A549 (cell line): ENCODE data around the gene TMOD1. TPM values are rescaled to one million over a fixed set of nuclear protein-coding genes. Genes with fewer than 3 reads are reported as not detected.

ENCODE experiments used
- ATAC-seq, 2 experiments: fragments of 200-7000 bp in 1 of 2; fragments of >200 bp in 1 of 2; cut with Nextera tagmentation in 1 of 2; cut with Tn5 transposase in 1 of 2; 3 replicates each; pipeline versions ENCODE4 v1.8.0 to v1.9.1; 2018 to 2020; ENCODE audit warnings: mild to moderate bottlenecking in 1 of 2, moderate library complexity in 1 of 2
- CTCF ChIA-PET: fragments of 300-600 bp; sonication (Branson Sonifier 250); formaldehyde crosslinking; extraction: SDS; loops from one replicate; lab custom pipeline; 2021; ENCODE audit warnings: antibody characterized with exemption, inconsistent platforms; lab: Yijun Ruan, JAX
- POLR2A ChIA-PET: fragments of 350-600 bp; formaldehyde crosslinking; extraction: SDS; loops from one replicate; lab custom pipeline; 2021; ENCODE audit warnings: antibody characterized with exemption, inconsistent platforms; lab: Yijun Ruan, JAX
- DNase-seq, 2 experiments: peaks; one replicate each; pipeline versions ENCODE4 v3.0.0 to v3.0.0-alpha.2; 2011 to 2016; ENCODE audit warnings: low read depth in 1 of 2, low spot score in 1 of 2
- FAIRE-seq: peaks from 2 replicates; lab custom pipeline; 2011; peaks lifted over from hg19 to GRCh38; lab: Jason Lieb, UNC
- H3K27ac ChIP-seq, 2 experiments: fragments of >200 bp; sonication (Bioruptor Twin); formaldehyde crosslinking; 3 replicates each; pipeline ENCODE4 v1.5.1; 2016 to 2017
- H3K4me1 ChIP-seq: fragments of >200 bp; sonication (Bioruptor Twin); formaldehyde crosslinking; 3 replicates; pipeline ENCODE4 v1.6.1; 2016
- H3K4me2 ChIP-seq: fragments of >200 bp; sonication (Bioruptor Twin); formaldehyde crosslinking; 3 replicates; pipeline ENCODE4 v1.6.1; 2016
- H3K4me3 ChIP-seq: fragments of >200 bp; sonication (Bioruptor Twin); formaldehyde crosslinking; 3 replicates; pipeline ENCODE4 v1.5.1; 2016
- H3K9me3 ChIP-seq: fragments of >200 bp; sonication (Bioruptor Twin); formaldehyde crosslinking; 3 replicates; pipeline ENCODE4 v1.6.1; 2016
- ATOH8 ChIP-seq: fragments of 250-450 bp; sonication (Bioruptor Pico); IDR thresholded peaks from 2 replicates; pipeline ENCODE4 v1.5.0; 2020; ENCODE audit warnings: low read depth, mild to moderate bottlenecking, moderate library complexity
- BHLHE40 ChIP-seq: IDR thresholded peaks from 2 replicates; pipeline ENCODE4 v1.6.1; 2012; ENCODE audit warnings: low read depth, low read length, inconsistent platforms
- EHF ChIP-seq: fragments of 250-450 bp; sonication (Bioruptor Pico); IDR thresholded peaks from 2 replicates; pipeline ENCODE4 v1.5.0; 2020; ENCODE audit warnings: mild to moderate bottlenecking
- ELK1 ChIP-seq: fragments of 150-350 bp; IDR thresholded peaks from 2 replicates; pipeline ENCODE4 v1.6.1; 2014; ENCODE audit warnings: low read depth, mild to moderate bottlenecking, low read length
- HDAC2 ChIP-seq: fragments of 200-600 bp; sonication (generic); IDR thresholded peaks from 2 replicates; pipeline ENCODE4 v1.6.1; 2016
- HOXA7 ChIP-seq: fragments of 250-450 bp; sonication (Bioruptor Pico); IDR thresholded peaks from 2 replicates; pipeline ENCODE4 v1.5.0; 2020; ENCODE audit warnings: mild to moderate bottlenecking, moderate library complexity
- HOXB13 ChIP-seq: fragments of 250-450 bp; sonication (Bioruptor Pico); IDR thresholded peaks from 2 replicates; pipeline ENCODE4 v1.5.0; 2020; ENCODE audit warnings: low read depth, mild to moderate bottlenecking, moderate library complexity
- KDM1A ChIP-seq: fragments of 200-600 bp; sonication (generic); IDR thresholded peaks from 2 replicates; pipeline ENCODE4 v1.6.1; 2016; ENCODE audit warnings: low read depth, mild to moderate bottlenecking
- NPAS2 ChIP-seq: fragments of 250-450 bp; sonication (Bioruptor Pico); IDR thresholded peaks from 2 replicates; pipeline ENCODE4 v1.8.0; 2022; ENCODE audit warnings: mild to moderate bottlenecking, moderate library complexity, borderline replicate concordance
- PBX3 ChIP-seq: IDR thresholded peaks from 2 replicates; pipeline ENCODE4 v1.6.1; 2012
- POLR2AphosphoS2 ChIP-seq: conservative IDR thresholded peaks from 2 replicates; pipeline ENCODE4 v1.6.1; 2012; ENCODE audit warnings: low read length, improper control_type of control experiment, inconsistent platforms
- RCOR1 ChIP-seq: fragments of 150-350 bp; IDR thresholded peaks from 2 replicates; pipeline ENCODE4 v1.6.1; 2014; ENCODE audit warnings: antibody characterized with exemption, low read length, low read depth
- REST ChIP-seq: fragments of 200-600 bp; sonication (generic); IDR thresholded peaks from 2 replicates; pipeline ENCODE4 v1.6.1; 2016; ENCODE audit warnings: antibody characterized with exemption, mild to moderate bottlenecking, moderate library complexity
- RFX5 ChIP-seq: fragments of 450-650 bp; IDR thresholded peaks from 2 replicates; pipeline ENCODE4 v1.7.1; 2014; ENCODE audit warnings: antibody characterized with exemption, mild to moderate bottlenecking, moderate library complexity
- SMC3 ChIP-seq: fragments of >200 bp; sonication (Bioruptor Twin); formaldehyde crosslinking; IDR thresholded peaks from 3 replicates; pipeline ENCODE4 v1.6.1; 2018; ENCODE audit warnings: inconsistent platforms
- TP53 ChIP-seq: fragments of 250-450 bp; sonication (Bioruptor Pico); IDR thresholded peaks from 2 replicates; pipeline ENCODE4 v1.5.0; 2021; ENCODE audit warnings: mild to moderate bottlenecking, moderate library complexity
- ZC3H11A ChIP-seq: fragments of 450-650 bp; IDR thresholded peaks from 2 replicates; pipeline ENCODE4 v1.6.1; 2014; ENCODE audit warnings: antibody characterized with exemption, mild to moderate bottlenecking
- ZSCAN20 ChIP-seq: fragments of 250-450 bp; sonication (Bioruptor Pico); IDR thresholded peaks from 2 replicates; pipeline ENCODE4 v1.8.0; 2022; ENCODE audit warnings: mild to moderate bottlenecking, moderate library complexity
- WGBS: methylation state at CpG from one replicate; pipeline ENCODE4 v1.1.6; 2017; ENCODE audit errors: missing lambda C conversion rate; 5-methylcytosine and 5-hydroxymethylcytosine counted together
- polyA plus RNA-seq, 4 experiments: library from polyadenylated mRNA; depleted of rRNA in 3 of 4; stranded (reverse); fragments of >200 nt; fragmentation: RNase III in 1 of 4; extraction: RNeasy Plus Mini Kit Qiagen cat#74134 plus additional on column Dnase treatment in 1 of 4; gene quantifications; 2 replicates in 3 of 4; 3 replicates in 1 of 4; pipeline ENCODE4 v1.2.3, GENCODE V29; 2011 to 2017

TMOD1 gene
- polyA plus RNA-seq, 2 of the 4 experiments (the other 2 are of a cell fraction), result 0.28 to 0.80 TPM

GRCh38 chr9:97514531-97514930 is 13.1 kb downstream of the TMOD1 start:
- no peak for ATAC-seq
- Histone ChIP-seq H3K4me2 (no peak overlapping the region), H3K9me3 (no peaks in the 10 kb centered on the region), H3K4me3 (no peak overlapping the region), H3K27ac (no peak overlapping the region), H3K4me1 (peaks cover 26% of the 10 kb centered on the region)
- no peak for FAIRE-seq
- DNase-seq, result no peak
- 82% methylated on average over 9 of the region's 9 CpGs for WGBS
- ChIA-PET POLR2A (no interaction called here), CTCF (interaction anchor here (0.9 to 3.5 kb wide), 3 partner anchors 8 to 45 kb away, joined by 5 to 11 read pairs (median 6); no protein-coding TSS in a partner anchor)
- no peak for TF ChIP-seq EHF (CRISPR knock-in tag)
- no peak for TF ChIP-seq BHLHE40
- TF ChIP-seq RFX5, result no peak
- no peak for TF ChIP-seq HDAC2
- TF ChIP-seq POLR2AphosphoS2, result no peak
- no peak for TF ChIP-seq HOXB13 (CRISPR knock-in tag)

- POLR2A ChIA-PET, result no interaction called here
- no peak overlapping the region for H3K27ac ChIP-seq
Observed at GRCh38 chr9:97515662-97516061, 14.2 kb downstream of the TMOD1 start.

GRCh38 chr9:97516111-97516510 is 14.6 kb downstream of the TMOD1 start:
- DNase-seq (no peak), ATAC-seq (no peak), FAIRE-seq (no peak)
- no peak for TF ChIP-seq REST
- TF ChIP-seq ZC3H11A, result no peak
- no peak for TF ChIP-seq NPAS2 (CRISPR knock-in tag)
- no peak for TF ChIP-seq HOXA7 (CRISPR knock-in tag)
- TF ChIP-seq PBX3, result no peak
- TF ChIP-seq RCOR1, result no peak
- CTCF ChIA-PET, result interaction anchor here (0.6 to 3.5 kb wide), 4 partner anchors 47 to 99 kb away, joined by 3 to 11 read pairs (median 4); no protein-coding TSS in a partner anchor
- Histone ChIP-seq H3K4me2 (no peak overlapping the region), H3K9me3 (no peaks in the 10 kb centered on the region), H3K4me3 (no peak overlapping the region), H3K27ac (no peak overlapping the region), H3K4me1 (peaks cover 21% of the 10 kb centered on the region)
- WGBS, result 84% methylated on average over 7 of the region's 8 CpGs
- POLR2A ChIA-PET, result no interaction called here

More at GRCh38 chr9:97515662-97516061, 14.2 kb downstream of the TMOD1 start:
- Histone ChIP-seq H3K4me2 (no peak overlapping the region), H3K4me1 (peaks cover 25% of the 10 kb centered on the region), H3K4me3 (no peak overlapping the region), H3K9me3 (no peaks in the 10 kb centered on the region)
- no peak for FAIRE-seq
- no peak for ATAC-seq
- CTCF ChIA-PET, result interaction anchor here (0.6 to 3.5 kb wide), 7 partner anchors 9 to 371 kb away, joined by 3 to 11 read pairs (median 4); no protein-coding TSS in a partner anchor
- no peak for TF ChIP-seq ATOH8 (CRISPR knock-in tag)
- no peak for TF ChIP-seq ZSCAN20 (CRISPR knock-in tag)
- no peak for TF ChIP-seq KDM1A
- TF ChIP-seq POLR2AphosphoS2, result no peak
- TF ChIP-seq TP53, result no peak
- no peak for TF ChIP-seq SMC3
- no peak for TF ChIP-seq ELK1
- DNase-seq, result no peak
- WGBS, result 87% methylated on average over 6 of the region's 6 CpGs
